SK-N-MC (cell line): Measurements from ENCODE around the gene TTC38.

Source experiments
- DNase-seq: peaks from one replicate; pipeline ENCODE4 v3.0.0-alpha.2; 2011; ENCODE audit warnings: low read depth, low spot score
- H3K27ac ChIP-seq: fragments of 200-600 bp; sonication (generic); 2 replicates; pipeline ENCODE4 v1.5.1; 2016; ENCODE audit warnings: mixed run types
- H3K36me3 ChIP-seq: fragments of 200-600 bp; sonication (generic); 2 replicates; pipeline ENCODE4 v1.6.1; 2017; ENCODE audit warnings: antibody characterized with exemption, low read length, mixed read lengths; ENCODE audit not compliant: insufficient read depth
- H3K4me3 ChIP-seq: fragments of 200-600 bp; sonication (generic); 2 replicates; pipeline ENCODE4 v1.5.1; 2016
- H3K9ac ChIP-seq: fragments of 200-600 bp; sonication (generic); 2 replicates; pipeline ENCODE4 v1.8.0; 2017; ENCODE audit warnings: mixed run types, mixed read lengths; ENCODE audit not compliant: insufficient read length
- H3K9me3 ChIP-seq: fragments of 200-600 bp; sonication (generic); 2 replicates; pipeline ENCODE4 v1.6.1; 2017; ENCODE audit warnings: low read depth, mild to moderate bottlenecking, antibody characterized with exemption, low read length, moderate library complexity, mixed read lengths
- EZH2 ChIP-seq: fragments of 200-600 bp; sonication (generic); IDR thresholded peaks from one replicate; pipeline ENCODE4 v1.6.1; 2017; ENCODE audit warnings: antibody characterized with exemption
- FOXP2 ChIP-seq: optimal IDR thresholded peaks from 2 replicates; pipeline ENCODE3; 2011; ENCODE audit warnings: mild to moderate bottlenecking, moderate library complexity; ENCODE audit not compliant: insufficient read depth; ENCODE audit errors: extremely low read length, control extremely low read depth
- POLR2AphosphoS5 ChIP-seq: IDR thresholded peaks from 2 replicates; pipeline ENCODE4 v1.6.1; 2012; ENCODE audit warnings: mild to moderate bottlenecking, low read depth, low read length, borderline replicate concordance

Gene TTC38

GRCh38 chr22:46280063-46280817, 12.4 kb downstream of the TTC38 start:
- DNase-seq = no peak
- no peak overlapping the region for H3K4me3 ChIP-seq
- no peak overlapping the region for H3K9ac ChIP-seq
- no peak for TF ChIP-seq POLR2AphosphoS5
- no peak for TF ChIP-seq FOXP2
- no peak for TF ChIP-seq EZH2
- no peak overlapping the region for H3K27ac ChIP-seq
- no peaks in the 10 kb centered on the region for H3K9me3 ChIP-seq
- H3K36me3 ChIP-seq = peaks cover 7% of the 10 kb centered on the region

DNA sequence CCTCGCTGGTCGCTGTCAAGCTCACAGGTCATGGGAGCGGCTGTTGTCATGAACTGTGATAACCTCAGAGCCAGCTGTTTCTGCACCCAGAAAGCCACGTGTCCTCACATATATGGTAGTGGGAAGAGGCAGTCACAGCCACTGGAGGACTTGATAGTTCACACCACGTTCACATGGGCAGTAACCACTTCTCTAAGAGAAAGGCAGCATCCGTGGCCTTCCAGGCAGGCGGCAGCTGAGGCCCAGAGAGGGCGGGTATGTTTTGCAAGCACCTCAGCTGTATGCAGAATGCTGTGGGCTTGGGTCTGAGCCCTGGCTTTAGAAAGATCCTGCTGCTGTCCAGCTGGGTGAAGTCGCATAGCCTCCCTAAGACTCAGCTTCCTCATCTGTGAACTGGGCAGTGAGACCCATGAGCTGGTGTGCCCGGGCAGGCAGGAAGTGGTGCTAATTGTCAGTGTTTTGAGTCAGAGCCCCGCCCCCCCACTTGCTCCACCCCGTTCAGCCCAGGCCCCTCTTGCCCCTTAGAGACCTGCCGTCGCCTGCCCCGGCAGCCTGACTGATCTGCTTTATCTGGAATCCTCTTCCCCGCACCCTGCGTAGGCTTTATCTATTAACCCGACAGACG, 13.3 kb downstream of the TTC38 start:
- Histone ChIP-seq H3K9ac (no peak overlapping the region), H3K9me3 (no peaks in the 10 kb centered on the region), H3K27ac (no peak overlapping the region), H3K4me3 (no peak overlapping the region), H3K36me3 (no peaks in the 10 kb centered on the region)
- TF ChIP-seq POLR2AphosphoS5 = no peak
- no peak for TF ChIP-seq EZH2
- TF ChIP-seq FOXP2 = no peak
- no peak for DNase-seq

DNA sequence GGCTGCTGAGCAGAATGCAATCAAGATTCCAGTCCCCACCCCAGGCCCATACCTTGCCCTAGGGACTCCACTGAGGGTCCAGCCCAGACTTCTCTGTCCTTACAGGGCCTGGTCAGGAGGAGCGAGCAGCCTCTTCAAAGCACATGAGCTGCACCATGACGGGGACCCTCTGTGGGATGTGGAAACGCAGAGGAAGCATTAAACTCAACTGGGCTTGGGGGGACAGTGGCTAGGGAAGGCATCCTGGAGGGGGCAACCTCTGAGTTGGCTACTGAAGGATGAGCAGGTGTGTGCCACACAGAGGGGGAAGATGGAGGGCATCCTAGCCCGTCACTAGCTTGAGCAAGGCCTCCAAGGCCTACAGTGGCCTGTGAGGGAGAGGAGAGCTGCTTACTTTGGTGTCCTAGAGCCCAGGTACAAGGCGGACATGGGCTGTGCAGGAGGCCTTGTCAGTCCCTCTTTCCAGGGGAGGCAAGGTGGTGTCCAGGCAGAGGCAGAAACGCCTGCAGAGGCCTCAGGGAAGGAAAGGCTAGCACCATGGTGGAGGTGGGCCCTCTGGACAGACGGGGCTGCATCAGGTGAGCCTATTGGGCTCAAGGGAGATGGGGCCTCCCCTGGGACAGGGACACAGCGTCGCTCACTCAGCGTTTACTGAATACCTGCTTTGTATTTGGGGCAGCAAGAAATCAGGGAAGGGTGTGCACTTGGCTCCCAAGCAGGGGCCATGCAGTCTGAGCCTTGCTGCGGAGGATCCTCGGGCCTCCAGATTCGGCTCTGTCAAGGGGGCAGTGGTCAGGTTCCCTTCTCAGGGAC, 14.3 kb downstream of the TTC38 start:
- no peak overlapping the region for H3K9ac ChIP-seq
- H3K27ac ChIP-seq = no peak overlapping the region
- no peaks in the 10 kb centered on the region for H3K9me3 ChIP-seq
- H3K36me3 ChIP-seq = no peaks in the 10 kb centered on the region
- H3K4me3 ChIP-seq = no peak overlapping the region
- DNase-seq = no peak
- TF ChIP-seq EZH2 = no peak
- TF ChIP-seq FOXP2 = no peak
- TF ChIP-seq POLR2AphosphoS5 = no peak

- Histone ChIP-seq H3K9me3 (no peaks in the 10 kb centered on the region), H3K36me3 (no peaks in the 10 kb centered on the region), H3K9ac (no peak overlapping the region), H3K27ac (no peak overlapping the region), H3K4me3 (no peak overlapping the region)
- no peak for DNase-seq
- TF ChIP-seq POLR2AphosphoS5 = no peak
Observed at GRCh38 chr22:46286006-46286405, 18.2 kb downstream of the TTC38 start.

DNA sequence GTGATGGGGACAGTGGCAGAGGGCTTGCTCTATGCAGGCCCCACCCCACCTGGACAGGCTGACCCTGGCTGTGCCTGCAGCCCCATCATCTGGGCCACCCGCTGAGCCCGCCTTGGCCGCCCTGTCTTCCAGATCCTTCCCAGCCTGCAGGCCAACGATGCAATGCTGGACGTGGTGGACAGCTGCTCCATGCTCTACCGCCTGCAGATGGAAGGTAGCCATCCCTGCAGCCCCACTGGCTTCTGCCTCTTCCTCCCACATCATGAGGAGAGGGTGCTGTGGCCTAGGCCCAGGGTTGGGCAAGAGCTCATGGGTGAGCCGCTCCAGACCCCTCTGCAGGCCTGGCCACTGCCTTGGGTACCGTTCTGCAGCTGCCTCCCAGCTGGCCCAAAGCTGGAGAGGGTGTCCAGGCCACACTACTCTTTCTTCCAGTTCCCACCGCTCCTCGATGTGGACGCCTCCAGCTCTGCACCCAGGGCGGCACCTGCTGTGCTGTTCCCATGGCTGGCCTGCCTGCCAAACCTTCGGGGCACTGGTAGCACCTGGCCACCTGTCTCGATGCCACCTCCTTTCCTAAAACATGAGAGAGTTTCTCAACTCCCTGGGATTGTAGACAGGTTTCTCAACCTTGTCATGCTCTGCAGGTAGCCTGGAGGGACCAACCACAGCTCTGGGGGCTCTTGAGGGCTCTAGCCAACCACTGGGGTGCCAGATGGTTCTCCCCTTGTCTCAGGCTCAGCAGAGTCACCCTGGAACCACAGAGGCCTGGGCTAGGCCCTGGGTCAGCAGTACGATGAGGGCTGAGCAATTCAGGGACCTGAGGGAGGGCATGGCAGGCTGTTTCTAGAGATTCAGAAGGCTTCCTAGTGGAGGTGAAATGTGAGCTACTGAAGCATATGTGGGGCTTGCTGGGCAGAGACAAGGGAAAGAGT, 19.4 kb downstream of the TTC38 start:
- H3K36me3 ChIP-seq = no peaks in the 10 kb centered on the region
- no peaks in the 10 kb centered on the region for H3K9me3 ChIP-seq
- no peak overlapping the region for H3K27ac ChIP-seq
- TF ChIP-seq EZH2 = no peak
- TF ChIP-seq POLR2AphosphoS5 = no peak
- no peak for TF ChIP-seq FOXP2
- no peak overlapping the region for H3K9ac ChIP-seq
- no peak overlapping the region for H3K4me3 ChIP-seq
- DNase-seq = no peak

DNA sequence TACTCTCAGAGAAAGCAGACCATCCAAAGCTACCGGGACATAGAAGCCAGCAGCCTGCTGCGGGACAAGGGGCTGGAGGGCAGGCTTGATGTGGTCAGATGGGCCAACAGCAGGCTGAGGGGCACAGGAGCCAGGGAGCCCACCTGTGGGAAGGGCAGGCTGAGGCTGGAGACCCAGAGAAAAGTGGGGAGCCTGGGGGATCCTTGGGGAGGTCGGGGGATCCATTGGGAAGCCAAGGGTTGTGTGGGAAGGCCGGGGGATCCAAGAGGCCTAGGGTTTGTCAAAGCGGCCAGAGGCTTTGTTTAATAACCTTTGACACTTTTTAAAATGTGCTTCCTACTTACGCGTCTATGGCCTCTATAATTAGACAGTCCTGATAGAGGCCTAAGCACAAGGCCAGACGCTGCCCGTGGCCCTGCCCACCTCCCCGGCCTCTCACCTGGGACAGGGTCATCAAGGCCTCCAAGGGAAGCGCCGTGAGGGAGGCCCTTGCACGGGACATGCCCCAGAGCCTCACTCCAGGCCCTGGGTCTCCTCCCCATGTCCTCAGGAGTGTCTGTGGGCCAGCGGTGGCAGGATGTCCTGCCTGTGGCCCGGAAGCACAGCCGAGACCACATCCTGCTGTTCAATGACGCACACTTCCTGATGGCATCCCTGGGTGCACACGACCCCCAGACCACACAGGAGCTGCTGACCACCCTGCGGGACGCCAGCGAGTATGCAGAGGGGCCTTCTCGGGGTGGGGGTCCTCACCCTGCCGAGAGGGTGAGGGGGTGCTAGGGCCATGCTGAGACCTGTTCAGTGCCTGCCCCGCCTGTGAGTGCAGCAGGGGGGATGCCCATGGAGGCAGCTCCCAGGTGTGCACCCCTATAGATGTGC, 20.3 kb downstream of the TTC38 start:
- Histone ChIP-seq H3K9ac (no peak overlapping the region), H3K4me3 (no peak overlapping the region), H3K27ac (no peak overlapping the region), H3K9me3 (no peaks in the 10 kb centered on the region), H3K36me3 (no peaks in the 10 kb centered on the region)
- TF ChIP-seq EZH2 = no peak
- no peak for TF ChIP-seq POLR2AphosphoS5
- no peak for TF ChIP-seq FOXP2
- no peak for DNase-seq

DNA sequence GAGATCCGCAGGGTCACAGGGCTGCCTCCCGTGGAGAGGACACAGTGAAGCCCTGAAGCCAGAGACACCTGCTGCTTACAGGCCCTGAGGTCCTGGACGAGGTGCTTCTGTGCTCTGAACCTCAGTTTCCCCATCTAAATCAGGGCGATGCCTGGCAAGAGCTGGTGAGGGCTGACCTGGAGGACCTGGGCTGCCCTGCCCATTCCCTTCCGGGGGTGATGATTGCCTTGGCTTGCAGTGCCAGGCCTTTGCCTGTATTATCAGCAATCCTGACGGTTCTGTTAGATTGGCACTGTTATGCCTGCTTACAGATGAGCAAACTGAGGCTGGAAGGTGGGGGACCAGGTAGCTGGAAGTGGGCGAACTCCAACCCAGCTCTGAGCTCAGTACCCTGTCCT, 21.0 kb downstream of the TTC38 start:
- no peak overlapping the region for H3K9ac ChIP-seq
- no peaks in the 10 kb centered on the region for H3K9me3 ChIP-seq
- no peak for DNase-seq
- no peak overlapping the region for H3K4me3 ChIP-seq
- H3K27ac ChIP-seq = no peak overlapping the region
- no peaks in the 10 kb centered on the region for H3K36me3 ChIP-seq
- no peak for TF ChIP-seq POLR2AphosphoS5
- TF ChIP-seq FOXP2 = no peak
- TF ChIP-seq EZH2 = no peak
